ENCODE results near the gene USP34. TPM values are rescaled to one million over a fixed set of nuclear protein-coding genes. Genes with fewer than 3 reads are reported as not detected.
"Not testable (repeated sequence)": the region's sequence is repeated elsewhere in the genome, so short reads cannot be mapped to it uniquely, and the experiment has no call there.

USP34 gene, protein sequence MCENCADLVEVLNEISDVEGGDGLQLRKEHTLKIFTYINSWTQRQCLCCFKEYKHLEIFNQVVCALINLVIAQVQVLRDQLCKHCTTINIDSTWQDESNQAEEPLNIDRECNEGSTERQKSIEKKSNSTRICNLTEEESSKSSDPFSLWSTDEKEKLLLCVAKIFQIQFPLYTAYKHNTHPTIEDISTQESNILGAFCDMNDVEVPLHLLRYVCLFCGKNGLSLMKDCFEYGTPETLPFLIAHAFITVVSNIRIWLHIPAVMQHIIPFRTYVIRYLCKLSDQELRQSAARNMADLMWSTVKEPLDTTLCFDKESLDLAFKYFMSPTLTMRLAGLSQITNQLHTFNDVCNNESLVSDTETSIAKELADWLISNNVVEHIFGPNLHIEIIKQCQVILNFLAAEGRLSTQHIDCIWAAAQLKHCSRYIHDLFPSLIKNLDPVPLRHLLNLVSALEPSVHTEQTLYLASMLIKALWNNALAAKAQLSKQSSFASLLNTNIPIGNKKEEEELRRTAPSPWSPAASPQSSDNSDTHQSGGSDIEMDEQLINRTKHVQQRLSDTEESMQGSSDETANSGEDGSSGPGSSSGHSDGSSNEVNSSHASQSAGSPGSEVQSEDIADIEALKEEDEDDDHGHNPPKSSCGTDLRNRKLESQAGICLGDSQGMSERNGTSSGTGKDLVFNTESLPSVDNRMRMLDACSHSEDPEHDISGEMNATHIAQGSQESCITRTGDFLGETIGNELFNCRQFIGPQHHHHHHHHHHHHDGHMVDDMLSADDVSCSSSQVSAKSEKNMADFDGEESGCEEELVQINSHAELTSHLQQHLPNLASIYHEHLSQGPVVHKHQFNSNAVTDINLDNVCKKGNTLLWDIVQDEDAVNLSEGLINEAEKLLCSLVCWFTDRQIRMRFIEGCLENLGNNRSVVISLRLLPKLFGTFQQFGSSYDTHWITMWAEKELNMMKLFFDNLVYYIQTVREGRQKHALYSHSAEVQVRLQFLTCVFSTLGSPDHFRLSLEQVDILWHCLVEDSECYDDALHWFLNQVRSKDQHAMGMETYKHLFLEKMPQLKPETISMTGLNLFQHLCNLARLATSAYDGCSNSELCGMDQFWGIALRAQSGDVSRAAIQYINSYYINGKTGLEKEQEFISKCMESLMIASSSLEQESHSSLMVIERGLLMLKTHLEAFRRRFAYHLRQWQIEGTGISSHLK (N-terminal part only)
- total RNA-seq: 123 and 165 TPM in 2 replicates

DNA sequence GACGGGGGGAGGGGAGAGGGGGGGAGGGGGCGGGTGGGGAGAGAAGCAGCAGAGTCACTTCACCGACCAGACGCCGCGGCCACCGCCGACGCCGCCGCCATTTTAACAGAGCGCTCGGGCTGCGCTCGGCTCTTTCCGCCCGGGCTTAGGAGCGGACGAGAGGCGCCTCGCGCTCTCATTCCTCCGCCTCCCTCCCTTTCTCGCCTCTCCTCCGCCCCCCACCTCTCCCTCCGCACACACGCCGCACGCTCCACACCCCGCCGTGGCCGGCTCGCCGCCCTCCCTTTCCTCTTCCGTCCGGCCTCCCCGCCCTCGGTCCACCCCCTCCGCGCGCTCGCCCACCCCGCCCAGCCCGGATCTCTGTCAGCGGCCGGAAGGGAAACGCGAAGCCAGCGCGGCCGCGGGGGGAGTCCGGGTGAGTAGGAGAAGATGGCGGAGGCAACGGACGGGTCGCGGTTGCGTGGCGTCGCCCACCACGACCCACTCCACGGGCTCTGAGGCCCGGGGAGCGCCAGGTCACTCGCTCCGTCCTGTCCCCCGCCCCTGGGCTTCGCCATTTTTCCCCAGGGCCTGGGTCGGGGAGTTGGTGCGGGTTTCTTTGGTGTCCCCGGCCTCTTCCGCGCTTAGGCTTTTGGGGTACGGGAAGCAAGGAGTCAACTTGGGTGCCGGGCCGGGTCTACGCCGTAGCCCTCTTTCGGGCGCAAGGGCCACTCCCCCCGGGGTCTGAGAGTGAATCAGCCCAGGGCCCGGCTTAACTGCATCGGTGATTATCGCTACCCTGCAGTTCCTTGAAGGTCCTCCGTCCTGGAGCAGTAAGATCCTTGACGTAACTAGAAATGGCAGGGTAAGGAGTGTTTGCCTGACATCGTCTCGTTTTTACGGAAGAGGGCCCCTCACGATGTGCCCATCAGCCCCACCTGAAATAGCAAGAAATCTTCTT is at the start of gene USP34:
TSS of gene USP34 (minus strand) at position 123 of the 940 bp plus-strand sequence. CDS start 395 bp downstream, outside the sequence.
- peak; percentile 97 for DNase-seq

DNA sequence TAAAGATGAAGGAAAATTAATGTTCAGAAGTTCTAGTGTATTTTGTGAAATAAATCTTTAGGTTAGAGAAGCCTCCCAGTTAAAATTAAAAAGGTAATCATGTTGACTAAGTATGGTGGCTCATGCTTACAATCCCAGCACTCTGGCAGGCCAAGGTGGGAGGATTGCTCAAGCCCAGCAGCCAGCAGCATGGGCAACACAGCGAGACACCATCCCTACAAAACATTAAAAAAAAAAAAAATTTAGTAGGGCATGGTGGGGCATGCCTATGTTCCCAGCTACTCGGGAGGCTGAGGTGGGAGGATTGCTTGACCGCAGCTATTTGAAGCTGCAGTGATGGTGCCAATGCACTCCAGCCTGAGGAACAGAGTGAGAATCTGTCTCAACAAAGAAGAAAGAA is 49.4 kb upstream of the USP34 start:
- DNase-seq: no peak

DNA sequence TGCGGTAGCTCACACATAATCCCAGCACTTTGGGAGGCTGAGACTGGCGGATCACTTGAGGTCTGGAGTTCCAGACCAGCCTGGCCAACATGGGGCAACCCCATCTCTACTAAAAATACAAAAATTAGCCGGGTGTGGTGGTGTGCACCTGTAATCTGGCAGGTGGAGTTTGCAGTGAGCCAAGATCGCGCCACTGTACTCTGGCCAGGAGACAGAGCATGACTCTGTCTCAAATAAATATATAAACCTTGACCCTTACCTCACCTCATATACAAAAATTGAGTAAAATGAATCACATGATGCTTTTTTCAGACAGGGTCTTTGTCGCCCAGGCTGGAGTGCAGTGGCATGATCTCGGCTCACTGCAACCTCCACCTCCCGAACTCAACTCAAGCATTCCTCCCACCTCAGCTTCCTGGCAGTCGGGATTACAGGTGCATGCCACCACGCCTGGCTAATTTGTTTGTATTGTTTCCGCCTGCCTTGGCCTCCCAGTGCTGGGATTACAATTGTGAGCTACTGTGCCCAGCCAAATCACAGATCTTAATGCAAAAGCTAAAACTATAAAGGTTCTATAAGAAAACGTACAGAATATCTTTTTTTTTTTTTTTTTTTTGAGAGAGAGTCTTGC is 42.0 kb upstream of the USP34 start:
- no peak for DNase-seq

DNA sequence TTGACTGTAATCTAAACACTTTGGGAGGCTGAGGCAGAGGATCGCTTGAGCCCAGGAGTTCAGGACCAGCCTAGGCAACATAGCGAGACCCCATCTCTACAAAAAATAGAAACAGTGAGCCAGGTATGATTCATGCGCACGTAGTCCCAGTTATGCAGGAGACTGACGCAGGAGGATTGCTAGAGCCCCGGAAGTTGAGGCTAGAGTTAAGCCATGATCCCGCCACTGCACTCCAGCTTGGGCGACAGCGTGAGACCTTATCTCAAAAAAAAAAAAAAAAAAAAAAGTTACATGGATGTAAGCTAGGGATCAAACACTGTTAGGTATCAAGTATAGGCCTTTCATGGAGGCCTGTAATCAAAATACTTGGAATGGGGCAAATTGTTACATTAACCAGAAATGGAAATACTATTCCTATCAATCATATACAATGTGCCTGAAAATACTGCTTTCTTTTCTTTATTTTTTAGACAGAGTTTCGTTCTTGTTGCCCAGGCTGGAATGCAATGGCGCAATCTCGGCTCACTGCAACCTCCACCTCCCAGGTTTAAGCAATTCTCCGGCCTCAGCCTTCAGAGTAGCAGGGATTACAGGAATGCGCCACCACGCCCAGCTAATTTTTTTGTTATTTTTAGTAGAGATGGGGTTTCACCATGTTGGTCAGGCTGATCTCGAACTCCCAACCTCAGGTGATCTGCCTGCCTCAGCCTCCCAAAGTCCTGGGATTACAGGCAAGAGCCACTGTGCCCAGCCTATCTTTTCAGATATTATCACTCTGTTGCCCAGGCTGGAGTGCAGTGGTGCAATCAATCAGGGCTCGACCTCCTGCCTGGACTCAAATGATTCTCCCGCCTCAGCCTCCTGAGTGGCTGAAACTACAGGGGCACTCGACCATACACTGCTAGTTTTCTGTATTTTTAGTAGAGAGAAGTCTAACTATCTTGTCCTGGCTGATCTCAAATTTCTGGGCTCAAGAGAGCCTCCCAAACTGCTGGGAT is 40.1 kb upstream of the USP34 start:
- DNase-seq: no peak

DNA sequence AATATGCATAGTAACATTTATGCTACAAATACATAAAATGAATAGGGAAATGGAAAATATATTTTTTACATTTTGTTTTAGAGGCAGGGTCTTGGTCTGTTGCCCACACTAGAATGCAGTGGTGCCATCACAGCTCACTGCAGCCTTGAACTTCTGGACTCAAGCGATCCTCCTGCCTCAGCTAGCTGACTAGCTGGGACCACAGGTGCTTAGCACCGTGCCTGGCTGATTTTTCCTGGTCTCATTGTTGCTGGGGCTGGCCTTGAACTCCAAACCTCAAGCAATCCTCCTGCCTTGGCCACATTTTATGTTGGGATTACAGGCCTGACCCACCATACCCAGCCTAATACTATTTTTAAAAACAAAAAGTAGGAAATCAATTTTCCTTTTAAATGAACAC is 34.1 kb upstream of the USP34 start:
- DNase-seq: no peak

DNA sequence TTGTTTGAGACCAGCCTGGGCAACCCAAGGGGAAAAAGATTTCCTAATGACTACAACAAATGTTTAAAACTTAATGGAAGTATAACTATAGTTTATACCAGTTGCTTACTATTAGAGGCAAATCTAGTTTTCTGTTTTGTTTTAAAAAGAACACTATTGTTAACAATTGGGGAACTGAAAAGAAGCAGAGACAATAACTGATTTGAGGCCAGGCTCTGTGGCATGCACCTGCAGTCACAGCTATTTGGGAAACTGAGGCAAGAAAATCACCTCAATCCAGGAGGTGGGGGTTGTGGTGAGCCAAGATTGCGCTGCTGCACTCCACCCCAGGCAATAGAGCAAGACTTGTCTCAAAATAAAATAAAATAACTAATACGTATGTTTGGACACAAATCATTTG is 28.2 kb upstream of the USP34 start:
- DNase-seq: no peak

DNA sequence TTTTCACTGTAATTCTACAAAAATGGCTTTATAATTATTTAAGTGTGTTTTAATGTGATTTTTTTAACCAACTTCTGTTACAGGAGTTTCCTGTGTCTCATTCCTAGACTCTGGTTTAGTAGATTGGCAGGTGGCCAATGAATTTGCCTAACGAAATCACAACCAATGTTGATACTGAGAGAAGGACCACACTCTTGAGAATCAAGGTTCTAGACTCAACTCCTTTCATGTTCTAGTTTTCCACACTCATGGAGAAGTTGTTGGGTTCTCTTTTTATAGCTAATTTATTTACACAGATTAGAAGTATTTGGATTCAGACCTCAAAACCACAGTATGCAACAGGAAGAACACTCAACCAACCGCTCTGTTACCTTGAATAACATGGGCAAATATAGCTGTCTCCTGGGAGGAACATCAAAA is 22.6 kb upstream of the USP34 start:
- DNase-seq: peak; percentile 60

DNA sequence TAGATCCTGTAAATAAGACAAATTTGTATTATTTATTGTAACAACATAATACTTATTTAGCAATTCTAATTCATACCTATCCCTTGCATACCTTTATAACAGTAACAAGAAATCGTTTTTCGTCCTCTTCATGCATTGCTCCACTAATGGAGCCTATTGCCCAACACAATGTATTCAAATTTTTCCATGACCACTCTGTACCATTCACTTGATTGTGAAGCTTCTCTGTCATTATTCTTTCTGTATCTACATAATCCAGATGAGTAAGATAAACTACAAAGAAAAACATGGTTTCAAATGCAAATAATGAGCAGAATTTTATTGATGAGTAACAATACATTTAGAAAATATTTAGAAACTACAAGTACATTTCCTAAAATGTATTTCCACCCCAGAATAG is 21.6 kb upstream of the USP34 start:
- no peak for DNase-seq

DNA sequence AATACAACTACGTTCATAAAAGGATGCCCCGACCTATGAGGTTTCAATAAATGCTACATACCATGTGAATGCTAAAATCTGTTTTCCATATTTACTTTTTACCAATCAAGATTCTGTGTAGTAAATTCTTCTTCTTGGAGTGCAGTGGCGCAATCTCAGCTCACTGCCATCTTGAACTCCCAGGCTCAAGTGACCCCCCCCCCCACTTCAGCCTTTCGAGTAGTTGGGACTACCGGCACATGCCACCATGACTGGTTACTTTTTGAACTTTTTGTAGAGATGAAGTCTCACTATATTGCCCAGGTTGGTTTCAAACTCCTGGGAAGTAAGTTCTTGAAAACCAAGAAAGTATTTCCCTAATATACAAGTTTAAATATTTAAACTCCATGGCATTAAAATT is 14.4 kb upstream of the USP34 start:
- DNase-seq: no peak

DNA sequence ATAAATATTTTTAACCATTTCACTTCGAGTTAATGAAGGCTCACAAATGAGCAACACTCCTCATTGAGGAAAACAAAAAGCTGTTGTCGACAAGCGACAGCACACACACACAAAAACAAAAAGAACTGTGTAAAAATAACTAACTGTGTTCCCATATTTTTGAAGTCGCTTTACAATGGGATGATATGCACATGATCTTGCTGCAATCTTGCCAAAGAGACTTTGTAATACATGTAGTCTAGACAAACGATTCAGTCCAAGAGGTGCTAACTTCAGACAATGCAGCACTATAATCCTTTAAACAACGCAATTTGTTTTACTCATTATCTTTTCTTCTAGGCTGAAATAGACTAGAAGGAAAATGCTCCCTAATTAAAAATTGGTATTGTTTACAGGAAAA is 7.2 kb upstream of the USP34 start:
- DNase-seq: no peak

DNA sequence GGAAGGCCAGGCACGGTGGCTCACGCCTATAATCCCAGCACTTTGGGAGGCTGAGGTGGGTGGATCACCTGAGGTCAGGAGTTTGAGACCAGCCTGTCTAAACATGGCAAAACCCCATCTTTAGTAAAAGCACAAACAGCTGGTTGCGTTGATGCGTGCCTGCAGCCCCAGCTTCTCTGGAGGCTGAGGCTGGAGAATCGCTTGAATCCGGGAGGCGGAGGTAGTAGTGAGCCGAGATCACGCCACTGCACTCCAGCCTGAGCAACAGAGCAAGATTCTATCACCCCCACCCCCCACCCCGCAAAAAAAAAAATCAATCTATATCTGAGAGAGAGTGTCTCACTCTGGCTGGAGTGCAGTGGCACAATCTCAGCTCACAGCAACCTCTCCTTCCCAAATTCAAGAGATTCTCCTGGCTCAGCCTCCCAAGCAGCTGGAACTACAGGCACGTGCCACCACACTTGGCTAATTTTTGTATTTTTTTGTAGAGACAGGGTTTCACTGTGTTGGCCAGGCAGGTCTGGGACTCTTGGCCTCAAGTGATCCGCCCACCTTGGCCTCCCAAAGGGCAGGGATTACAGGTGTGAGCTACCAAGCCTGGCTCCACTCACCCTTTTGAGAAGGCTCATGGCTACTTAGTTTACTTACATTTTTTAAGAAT is 6.2 kb upstream of the USP34 start:
- not testable (repeated sequence) for DNase-seq

DNA sequence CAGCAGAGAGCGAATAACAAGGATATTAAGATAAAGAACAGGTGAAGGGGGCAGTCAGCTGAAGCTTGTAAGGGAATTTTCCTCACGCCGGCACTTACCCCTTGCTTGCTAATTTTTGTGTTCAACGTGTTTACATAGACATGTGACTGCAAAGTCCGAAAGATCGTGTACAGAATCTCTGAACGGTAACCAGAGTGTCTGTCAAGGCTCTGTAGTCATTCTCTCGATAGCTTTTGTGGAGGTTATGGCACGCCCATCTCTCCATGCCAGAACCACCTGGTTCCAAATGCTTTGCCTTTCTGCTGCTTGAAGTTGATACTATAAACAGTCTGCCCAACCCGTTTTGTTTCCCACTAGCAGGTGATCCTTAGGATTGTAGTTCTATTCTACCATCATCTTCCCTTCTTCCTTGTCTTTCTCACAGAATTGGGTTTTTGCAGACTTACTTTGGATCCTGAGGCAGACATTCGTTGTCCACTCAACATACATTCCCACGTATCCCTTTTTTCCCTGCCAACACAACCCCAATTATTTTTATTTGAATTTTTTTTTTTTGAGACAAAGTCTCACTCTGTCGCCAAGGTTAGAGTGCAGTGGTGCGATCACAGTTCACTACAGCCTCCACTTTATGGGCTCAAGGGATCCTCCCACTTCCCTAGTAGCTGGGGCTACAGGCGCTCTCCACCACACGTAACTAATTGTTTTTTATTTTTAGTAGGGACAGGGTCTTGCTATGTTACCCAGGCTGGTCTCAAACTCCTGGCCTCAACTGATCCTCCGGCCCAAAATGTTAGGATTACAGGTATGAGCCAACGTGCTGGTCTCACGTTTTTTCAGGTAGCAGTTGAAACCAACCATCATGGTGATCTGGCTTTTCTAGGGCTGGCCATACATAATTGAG is 1.3 kb upstream of the USP34 start:
- peak; percentile 47 for DNase-seq

DNA sequence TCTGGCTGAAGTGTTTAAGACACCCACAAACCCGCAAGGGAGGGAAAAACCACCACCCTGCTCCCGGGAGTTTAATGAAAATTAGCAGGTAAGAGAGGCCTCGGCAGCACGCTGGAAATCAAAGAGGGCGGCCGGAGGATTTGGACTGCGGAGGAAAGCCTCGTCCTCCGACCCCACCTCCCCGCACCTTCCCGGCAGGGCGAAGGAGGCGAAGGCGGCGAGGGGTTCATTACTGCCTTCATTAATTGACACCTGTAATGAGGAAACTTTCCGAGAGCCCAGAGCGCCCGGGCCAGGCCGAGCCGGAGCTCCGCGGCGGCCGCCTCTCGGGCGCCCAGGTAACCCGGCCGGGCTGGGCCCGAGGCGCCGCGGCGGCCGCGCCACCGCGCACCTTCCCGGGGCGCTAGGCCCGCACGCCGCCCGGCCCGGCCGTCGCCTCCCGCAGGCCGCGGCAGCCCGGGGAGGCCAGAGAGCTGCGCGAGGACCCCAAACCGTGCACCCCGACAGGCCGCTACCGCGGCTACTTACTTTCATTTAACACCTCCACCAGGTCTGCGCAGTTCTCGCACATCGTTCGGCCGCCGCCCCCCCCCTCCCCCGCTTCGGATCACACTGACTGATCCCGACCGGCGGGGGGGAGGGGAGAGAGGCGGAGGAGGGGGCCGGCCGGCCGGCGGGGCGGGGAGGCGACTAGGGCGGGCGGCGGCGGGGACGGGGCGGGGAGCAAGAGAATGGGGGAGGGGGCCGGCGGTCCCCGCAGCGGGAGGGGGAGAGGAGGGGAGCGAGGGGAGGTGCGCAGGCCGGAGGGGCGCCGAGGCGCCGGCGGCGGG is 550 bp downstream of the USP34 start:
- peak; percentile 83 for DNase-seq

DNA sequence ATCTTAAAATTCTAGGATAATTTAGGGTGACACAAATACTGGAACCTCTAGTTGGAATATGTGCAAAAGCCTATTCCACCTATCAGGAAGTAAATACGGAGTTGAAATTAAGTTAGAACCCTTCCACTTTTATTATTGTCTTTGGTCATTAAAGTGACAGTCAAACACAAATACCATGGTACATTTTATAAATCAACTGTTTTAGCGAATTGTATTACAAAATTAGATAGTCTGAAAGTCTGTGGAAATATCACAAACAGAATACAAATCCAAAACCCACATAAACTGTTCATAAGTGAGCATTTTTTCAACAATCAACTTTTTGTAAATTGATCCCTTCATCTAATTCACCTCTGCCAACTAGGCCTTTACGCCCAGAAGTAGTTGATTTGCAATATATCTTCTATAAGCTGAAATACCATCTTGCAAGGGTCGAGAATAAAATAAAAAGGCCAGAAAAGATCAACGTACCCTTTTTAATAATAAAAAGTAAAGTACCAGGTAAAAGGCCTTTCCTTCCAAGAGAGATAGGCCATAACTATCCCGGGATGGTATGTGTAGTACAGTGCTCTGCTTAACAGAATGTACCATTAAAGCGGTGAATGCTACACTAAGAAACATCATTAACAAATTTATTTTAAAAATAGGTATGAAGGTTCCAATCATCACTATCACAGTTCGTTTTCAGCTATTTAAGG is 1.3 kb downstream of the USP34 start:
- peak; percentile 33 for DNase-seq

DNA sequence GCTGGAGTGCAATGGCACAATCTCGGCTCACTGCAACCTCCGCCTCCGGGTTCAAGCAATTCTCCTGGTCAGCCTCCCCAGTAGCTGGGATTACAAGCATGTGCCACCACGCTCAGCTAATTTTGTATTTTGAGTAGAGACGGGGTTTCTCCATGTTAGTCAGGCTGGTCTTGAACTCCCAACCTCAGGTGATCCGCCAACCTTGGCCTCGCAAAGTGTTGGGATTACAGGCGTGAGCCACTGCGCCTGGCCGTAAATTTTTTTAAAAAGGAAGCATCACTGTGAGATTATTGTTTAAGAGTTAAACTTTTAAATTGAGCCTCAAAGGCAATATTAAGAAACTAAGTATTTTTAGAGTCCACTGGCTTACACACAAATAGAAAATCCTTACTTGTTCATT is 2.7 kb downstream of the USP34 start:
- not testable (repeated sequence) for DNase-seq

DNA sequence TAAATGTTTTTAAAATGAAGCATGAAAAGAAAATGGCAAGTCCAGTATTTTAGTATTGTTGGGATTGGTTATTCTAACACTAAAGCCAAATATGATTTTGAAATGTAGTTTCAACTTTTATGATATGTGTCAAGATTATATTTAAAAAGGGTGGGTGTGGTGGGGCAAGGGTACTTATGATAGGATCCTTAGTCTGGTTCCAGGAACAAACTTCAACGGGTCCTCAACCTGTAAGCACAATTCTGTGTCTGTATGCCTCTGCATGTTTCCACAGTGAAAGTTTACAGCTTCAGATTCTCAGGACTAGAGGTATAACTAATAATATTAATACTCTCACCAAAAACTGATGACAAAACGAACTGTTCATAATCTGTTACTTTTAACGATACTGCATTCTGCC is 5.8 kb downstream of the USP34 start:
- no peak for DNase-seq

All from dermis blood vessel endothelial cell (primary cell).